HL-60 (cell line): ENCODE data around the gene GABBR2.

Experiments
- DNase-seq, 2 experiments: peaks; one replicate each; pipeline ENCODE4 v3.0.0-alpha.2; 2010 to 2020; ENCODE audit warnings: low read depth in 1 of 2, low spot score in 1 of 2
- H3K27ac ChIP-seq: fragments of 250-450 bp; sonication (Bioruptor Pico); replicated peaks from 2 replicates; pipeline ENCODE4 v1.5.1; 2020; ENCODE audit warnings: mild to moderate bottlenecking, moderate library complexity
- H3K27me3 ChIP-seq: fragments of 250-450 bp; sonication (Bioruptor Pico); 2 replicates; pipeline ENCODE4 v1.5.1; 2021; ENCODE audit warnings: mild to moderate bottlenecking, moderate library complexity; ENCODE audit not compliant: insufficient read depth, poor library complexity, severe bottlenecking
- H3K4me3 ChIP-seq: replicated peaks from 2 replicates; pipeline ENCODE4 v1.5.1; 2011; ENCODE audit warnings: mild to moderate bottlenecking, control low read depth, low read length; ENCODE audit not compliant: insufficient read depth
- GABPA ChIP-seq: IDR thresholded peaks from 2 replicates; pipeline ENCODE4 v1.6.1; 2012; ENCODE audit warnings: low read depth
- POLR2AphosphoS5 ChIP-seq: IDR thresholded peaks from 2 replicates; pipeline ENCODE4 v1.6.1; 2012; ENCODE audit warnings: low read depth
- SPI1 ChIP-seq: IDR thresholded peaks from 2 replicates; pipeline ENCODE4 v1.6.1; 2012; ENCODE audit warnings: low read depth, mild to moderate bottlenecking, borderline replicate concordance
- TF ChIP-seq, protein P1 (sequence below): IDR thresholded peaks from one replicate; pipeline ENCODE4 v1.5.1; 2011; ENCODE audit warnings: low read length, control low read depth, inconsistent platforms; ENCODE audit not compliant: insufficient read depth
- TF ChIP-seq, protein P2 (sequence below): IDR thresholded peaks from 2 replicates; pipeline ENCODE4 v1.6.1; 2012; ENCODE audit warnings: low read depth; ENCODE audit not compliant: insufficient replicate concordance

GABBR2 gene

DNA sequence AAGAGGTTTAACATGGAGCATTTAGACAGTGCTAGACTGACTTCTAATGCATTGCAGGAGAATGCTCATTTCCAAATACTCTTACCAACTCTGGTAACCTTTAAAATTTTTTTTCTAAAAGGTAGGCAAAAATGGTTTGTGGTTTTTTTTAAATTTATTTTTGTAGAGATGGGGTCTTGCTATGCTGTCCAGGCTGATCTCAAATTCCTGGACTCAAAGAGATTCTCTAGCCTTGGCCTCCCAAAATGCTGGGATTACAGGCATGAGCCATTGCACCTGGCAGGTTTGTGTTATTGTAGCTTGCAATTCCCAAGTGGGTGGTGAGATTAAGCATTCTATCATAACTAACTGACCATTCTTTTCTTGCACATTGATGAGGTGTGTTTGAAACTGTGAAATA lies 410.3 kb downstream of the GABBR2 start:
- TF ChIP-seq POLR2AphosphoS5 (no peak), SPI1 (no peak), GABPA (no peak)
- TF ChIP-seq, protein P1, sequence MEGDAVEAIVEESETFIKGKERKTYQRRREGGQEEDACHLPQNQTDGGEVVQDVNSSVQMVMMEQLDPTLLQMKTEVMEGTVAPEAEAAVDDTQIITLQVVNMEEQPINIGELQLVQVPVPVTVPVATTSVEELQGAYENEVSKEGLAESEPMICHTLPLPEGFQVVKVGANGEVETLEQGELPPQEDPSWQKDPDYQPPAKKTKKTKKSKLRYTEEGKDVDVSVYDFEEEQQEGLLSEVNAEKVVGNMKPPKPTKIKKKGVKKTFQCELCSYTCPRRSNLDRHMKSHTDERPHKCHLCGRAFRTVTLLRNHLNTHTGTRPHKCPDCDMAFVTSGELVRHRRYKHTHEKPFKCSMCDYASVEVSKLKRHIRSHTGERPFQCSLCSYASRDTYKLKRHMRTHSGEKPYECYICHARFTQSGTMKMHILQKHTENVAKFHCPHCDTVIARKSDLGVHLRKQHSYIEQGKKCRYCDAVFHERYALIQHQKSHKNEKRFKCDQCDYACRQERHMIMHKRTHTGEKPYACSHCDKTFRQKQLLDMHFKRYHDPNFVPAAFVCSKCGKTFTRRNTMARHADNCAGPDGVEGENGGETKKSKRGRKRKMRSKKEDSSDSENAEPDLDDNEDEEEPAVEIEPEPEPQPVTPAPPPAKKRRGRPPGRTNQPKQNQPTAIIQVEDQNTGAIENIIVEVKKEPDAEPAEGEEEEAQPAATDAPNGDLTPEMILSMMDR = no peak
- TF ChIP-seq, protein P2, sequence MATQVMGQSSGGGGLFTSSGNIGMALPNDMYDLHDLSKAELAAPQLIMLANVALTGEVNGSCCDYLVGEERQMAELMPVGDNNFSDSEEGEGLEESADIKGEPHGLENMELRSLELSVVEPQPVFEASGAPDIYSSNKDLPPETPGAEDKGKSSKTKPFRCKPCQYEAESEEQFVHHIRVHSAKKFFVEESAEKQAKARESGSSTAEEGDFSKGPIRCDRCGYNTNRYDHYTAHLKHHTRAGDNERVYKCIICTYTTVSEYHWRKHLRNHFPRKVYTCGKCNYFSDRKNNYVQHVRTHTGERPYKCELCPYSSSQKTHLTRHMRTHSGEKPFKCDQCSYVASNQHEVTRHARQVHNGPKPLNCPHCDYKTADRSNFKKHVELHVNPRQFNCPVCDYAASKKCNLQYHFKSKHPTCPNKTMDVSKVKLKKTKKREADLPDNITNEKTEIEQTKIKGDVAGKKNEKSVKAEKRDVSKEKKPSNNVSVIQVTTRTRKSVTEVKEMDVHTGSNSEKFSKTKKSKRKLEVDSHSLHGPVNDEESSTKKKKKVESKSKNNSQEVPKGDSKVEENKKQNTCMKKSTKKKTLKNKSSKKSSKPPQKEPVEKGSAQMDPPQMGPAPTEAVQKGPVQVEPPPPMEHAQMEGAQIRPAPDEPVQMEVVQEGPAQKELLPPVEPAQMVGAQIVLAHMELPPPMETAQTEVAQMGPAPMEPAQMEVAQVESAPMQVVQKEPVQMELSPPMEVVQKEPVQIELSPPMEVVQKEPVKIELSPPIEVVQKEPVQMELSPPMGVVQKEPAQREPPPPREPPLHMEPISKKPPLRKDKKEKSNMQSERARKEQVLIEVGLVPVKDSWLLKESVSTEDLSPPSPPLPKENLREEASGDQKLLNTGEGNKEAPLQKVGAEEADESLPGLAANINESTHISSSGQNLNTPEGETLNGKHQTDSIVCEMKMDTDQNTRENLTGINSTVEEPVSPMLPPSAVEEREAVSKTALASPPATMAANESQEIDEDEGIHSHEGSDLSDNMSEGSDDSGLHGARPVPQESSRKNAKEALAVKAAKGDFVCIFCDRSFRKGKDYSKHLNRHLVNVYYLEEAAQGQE = no peak
- no peak for DNase-seq
- Histone ChIP-seq H3K27ac (no peak overlapping the region), H3K4me3 (no peak overlapping the region), H3K27me3 (peaks cover 2% of the 10 kb centered on the region)

DNA sequence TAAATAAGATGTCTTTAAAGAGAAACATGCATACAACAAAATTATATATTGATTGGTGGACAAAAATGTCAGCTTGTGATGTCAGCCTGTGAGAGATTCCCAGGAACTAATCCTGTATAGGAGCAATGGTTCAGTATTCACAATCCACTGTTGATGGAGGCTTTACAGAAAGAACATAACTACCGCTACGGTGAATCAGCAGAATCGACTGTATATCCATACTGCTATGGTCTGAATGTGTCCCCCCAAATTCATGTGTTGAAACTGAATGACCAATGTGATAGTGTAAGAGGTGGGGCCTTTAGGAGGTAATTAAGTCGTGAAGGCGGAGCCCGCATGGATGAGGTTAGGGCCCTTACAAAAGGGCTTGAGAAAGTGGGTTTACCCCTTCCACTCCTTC lies 412.9 kb downstream of the GABBR2 start:
- DNase-seq = no peak
- H3K4me3 ChIP-seq = no peak overlapping the region
- TF ChIP-seq SPI1 = no peak
- TF ChIP-seq, protein P2 = no peak
- TF ChIP-seq GABPA = no peak
- TF ChIP-seq, protein P1 = no peak
- no peak for TF ChIP-seq POLR2AphosphoS5

DNA sequence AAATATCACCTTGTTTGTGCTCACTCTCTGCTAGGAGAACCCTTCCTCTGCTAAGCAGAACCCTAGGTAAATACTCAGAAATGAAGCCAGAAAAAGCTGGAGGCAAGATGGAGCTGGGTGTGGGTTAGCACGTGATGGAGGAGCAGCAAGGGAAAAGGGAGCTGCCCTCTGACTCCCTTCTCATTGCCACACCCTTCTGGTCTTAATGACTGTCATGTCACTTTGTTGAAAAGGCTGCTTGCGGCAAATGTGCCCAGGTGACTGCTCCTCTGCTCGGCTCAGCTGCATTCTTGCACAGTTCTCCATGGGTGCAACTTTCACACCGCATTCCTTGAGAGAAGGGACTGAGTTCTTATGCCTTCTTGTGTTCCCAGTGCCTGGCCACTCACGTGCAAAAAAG lies 416.9 kb downstream of the GABBR2 start:
- no peak overlapping the region for H3K27ac ChIP-seq
- H3K27me3 ChIP-seq = no peaks in the 10 kb centered on the region
- no peak for DNase-seq
- H3K4me3 ChIP-seq = no peak overlapping the region
- TF ChIP-seq SPI1 (no peak), GABPA (no peak), POLR2AphosphoS5 (no peak)
- TF ChIP-seq, protein P2 = no peak
- TF ChIP-seq, protein P1 = no peak

More for the DNA sequence above, 412.9 kb downstream of the GABBR2 start:
- peaks cover 2% of the 10 kb centered on the region for H3K27me3 ChIP-seq
- no peak overlapping the region for H3K27ac ChIP-seq
